Vagina (tissue), 2 donors: Measurements from ENCODE around the gene MED20.

Experiments used
- POLR2A ChIP-seq, 2 donors: fragments of 450-650 bp; IDR thresholded peaks; one replicate each; pipeline ENCODE4 v1.6.1; 2017; ENCODE audit warnings: antibody characterized with exemption in 2 of 2, mild to moderate bottlenecking in 2 of 2, moderate library complexity in 2 of 2
- POLR2AphosphoS5 ChIP-seq, 2 donors: sonication (generic); formaldehyde crosslinking; IDR thresholded peaks; one replicate each; pipeline ENCODE4 v1.9.0; 2017; ENCODE audit warnings: antibody characterized with exemption in 2 of 2, mild to moderate bottlenecking in 2 of 2, low read depth in 1 of 2; ENCODE audit not compliant: insufficient read depth in 1 of 2
- TF ChIP-seq, protein P1 (sequence below), 3 experiments: fragments of 450-650 bp in 2 of 3; fragments of 200-600 bp in 1 of 3; sonication (generic) in 1 of 3; IDR thresholded peaks; one replicate each; pipeline ENCODE4 v1.5.1; 2017 to 2019; ENCODE audit warnings: antibody characterized with exemption in 3 of 3, mild to moderate bottlenecking in 2 of 3, moderate library complexity in 2 of 3

DNA sequence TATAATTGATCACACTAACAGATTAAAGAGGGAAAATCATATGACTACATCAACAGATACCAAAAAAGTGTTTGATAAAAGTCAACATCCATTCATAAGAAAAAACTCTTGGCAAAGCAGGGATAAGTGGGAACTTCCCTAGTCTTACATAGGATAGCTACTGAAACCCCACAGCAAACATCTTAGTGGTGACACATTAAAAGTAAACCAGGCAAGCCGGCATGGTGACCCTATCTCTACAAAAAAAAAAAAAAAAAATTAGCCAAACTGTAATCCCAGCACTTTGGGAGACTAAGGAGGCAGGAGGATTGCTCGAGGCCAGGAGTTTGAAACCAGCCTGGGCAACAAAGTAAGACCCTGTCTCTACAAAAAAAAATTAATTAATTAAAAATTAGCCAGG, 34.5 kb upstream of the MED20 start:
- TF ChIP-seq POLR2AphosphoS5 (IDR thresholded peaks at IDR 0.05; ENCODE audit: insufficient read depth in 1 of 2, low read depth in 1 of 2): no peak
- TF ChIP-seq, protein P1, sequence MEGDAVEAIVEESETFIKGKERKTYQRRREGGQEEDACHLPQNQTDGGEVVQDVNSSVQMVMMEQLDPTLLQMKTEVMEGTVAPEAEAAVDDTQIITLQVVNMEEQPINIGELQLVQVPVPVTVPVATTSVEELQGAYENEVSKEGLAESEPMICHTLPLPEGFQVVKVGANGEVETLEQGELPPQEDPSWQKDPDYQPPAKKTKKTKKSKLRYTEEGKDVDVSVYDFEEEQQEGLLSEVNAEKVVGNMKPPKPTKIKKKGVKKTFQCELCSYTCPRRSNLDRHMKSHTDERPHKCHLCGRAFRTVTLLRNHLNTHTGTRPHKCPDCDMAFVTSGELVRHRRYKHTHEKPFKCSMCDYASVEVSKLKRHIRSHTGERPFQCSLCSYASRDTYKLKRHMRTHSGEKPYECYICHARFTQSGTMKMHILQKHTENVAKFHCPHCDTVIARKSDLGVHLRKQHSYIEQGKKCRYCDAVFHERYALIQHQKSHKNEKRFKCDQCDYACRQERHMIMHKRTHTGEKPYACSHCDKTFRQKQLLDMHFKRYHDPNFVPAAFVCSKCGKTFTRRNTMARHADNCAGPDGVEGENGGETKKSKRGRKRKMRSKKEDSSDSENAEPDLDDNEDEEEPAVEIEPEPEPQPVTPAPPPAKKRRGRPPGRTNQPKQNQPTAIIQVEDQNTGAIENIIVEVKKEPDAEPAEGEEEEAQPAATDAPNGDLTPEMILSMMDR (IDR thresholded peaks at IDR 0.05): no peak
- no peak for TF ChIP-seq POLR2A (IDR thresholded peaks at IDR 0.05)
